Cardiac septum (tissue), 1 donor: ENCODE data around the gene KRTAP12-4. TPM values are rescaled to one million over a fixed set of nuclear protein-coding genes. Genes with fewer than 3 reads are reported as not detected.
"Not testable (repeated sequence)": the region's sequence is repeated elsewhere in the genome, so short reads cannot be mapped to it uniquely, and the experiment has no call there.

ENCODE experiments used
- DNase-seq: peaks from one replicate; pipeline ENCODE4 v3.0.0-alpha.2; 2020; ENCODE audit warnings: low spot score
- intact Hi-C: fragments of 100-400 bp; cut with DNase I; formaldehyde crosslinking; loops from one replicate; pipeline ENCODE4 v1.14.0; 2022
- total RNA-seq: library from RNA; stranded (reverse); fragmentation: NEBNext Ultra II Directional; extraction: Animal tissue kit (Norgen Biotek cat#: 25700); gene quantifications from one replicate; pipeline ENCODE4 v1.2.1, GENCODE V29; 2021
- donor health status: DM: no; HTN: no; CAD: no.

Gene KRTAP12-4
- total RNA-seq, 1 donor from 2014 or later: not detected

DNA sequence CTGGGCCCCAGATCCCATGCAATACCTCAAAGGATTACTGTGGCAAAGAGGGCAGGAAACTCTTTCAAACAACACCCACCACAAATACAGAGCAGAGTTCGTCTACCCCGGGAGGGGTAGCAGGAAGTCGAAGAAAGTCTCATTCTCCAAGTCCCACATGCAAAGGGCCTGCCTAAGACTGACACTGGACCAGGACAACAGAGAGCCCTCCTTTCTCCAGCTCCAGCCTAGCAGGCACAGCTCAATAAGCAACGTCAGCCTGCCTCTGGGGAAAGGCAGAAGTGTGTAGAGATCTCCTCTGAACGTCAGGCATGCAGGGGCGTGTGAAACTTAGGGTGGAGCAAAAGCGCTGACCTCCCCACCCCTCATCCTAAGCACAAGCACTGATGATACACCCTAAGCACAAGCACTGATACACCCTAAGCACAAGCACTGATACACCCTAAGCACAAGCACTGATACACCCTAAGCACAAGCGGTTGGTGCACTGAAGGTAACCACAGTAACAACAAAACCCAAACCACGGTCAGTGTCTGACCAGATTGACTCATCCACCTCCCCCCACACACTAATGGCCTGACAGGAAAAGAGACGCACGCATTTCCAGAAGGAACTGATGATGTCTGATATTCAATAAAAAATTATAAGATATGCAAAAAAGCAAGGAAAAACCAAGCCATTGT is 4.6 kb upstream of the KRTAP12-4 start:
- DNase-seq: no peak
- intact Hi-C loops: no loop called here

DNA sequence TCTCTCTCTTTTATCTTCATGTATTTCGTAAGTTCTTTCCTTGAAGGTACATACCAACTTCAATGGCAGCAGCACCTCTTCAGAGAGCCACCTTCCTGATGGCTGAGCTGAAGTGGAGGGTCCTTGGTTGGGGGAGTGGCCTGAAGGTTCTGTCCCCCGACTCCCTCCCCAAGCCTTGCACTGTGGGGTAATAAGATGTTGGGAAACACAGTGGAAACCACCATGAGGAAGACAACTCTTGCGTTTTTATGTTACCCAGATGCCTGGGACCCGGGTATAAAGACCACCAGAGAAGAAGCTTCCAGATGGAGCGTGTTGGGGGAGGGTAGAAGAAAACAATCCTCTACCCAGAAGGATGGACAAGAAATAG is 4.1 kb upstream of the KRTAP12-4 start:
- DNase-seq: no peak
- intact Hi-C loops: no loop called here

DNA sequence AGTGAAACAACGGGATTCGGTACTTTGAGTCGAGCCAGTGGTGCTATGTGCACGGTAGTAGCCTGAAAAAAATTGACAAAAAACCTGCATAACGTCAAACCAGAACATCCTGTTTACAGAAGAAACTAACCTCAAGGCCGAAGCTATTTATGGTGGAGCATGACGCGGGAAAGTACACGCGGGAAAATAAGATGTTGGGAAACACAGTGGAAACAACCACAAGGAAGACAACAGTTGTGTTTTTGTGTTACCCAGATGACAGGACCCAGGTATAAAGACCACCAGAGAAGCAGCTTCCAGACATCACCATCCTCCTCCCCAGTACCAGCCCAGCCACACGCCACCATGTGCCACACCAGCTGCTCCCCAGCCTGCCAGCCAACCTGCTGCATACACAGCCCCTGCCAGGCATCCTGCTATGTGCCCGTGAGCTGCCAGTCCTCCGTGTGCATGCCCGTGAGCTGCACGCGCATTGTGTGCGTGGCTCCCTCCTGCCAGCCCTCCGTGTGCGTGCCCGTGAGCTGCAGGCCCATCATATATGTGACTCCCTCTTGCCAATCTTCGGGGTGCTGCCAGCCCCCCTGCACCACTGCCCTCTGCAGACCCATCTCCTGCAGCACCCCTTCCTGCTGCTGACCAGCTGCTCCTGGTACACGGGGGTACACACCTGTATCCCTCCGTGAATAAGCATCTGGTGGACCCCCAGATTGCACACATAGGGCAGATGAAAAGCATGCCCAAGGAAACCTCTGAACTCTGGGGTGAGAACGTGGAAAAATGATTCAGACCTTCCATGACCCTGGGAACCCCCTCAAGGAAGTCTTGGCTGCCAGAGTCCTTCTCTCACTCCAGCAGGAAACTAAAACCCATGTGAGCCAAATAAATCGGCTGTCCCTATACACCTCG is 3.4 kb upstream of the KRTAP12-4 start, which contains the start of gene KRTAP12-3:
TSS of gene KRTAP12-3 (plus strand) at position 298 of the 906 bp plus-strand sequence. CDS start at position 346, 48 bp downstream.
- DNase-seq: no peak
- intact Hi-C loops: no loop called here

DNA sequence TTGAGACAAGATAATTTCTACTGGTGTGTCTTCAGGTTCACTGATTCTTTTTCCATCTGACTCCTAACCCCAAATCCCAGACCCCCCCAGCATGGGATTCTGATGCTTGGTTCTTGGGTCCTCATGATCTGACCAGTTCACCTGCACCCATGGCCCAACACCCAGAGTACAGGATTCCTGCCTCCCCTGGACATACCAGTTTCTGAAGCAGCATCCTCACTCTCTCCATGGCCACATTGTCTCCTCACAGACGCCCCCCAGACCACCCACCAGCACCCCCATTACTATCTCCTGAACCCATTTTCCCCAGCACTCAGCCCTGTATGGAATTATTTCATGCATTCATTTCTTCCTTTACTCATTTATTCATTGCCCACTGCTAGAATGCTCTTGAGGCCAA is 2.4 kb upstream of the KRTAP12-4 start:
- no peak for DNase-seq
- intact Hi-C loops: no loop called here

DNA sequence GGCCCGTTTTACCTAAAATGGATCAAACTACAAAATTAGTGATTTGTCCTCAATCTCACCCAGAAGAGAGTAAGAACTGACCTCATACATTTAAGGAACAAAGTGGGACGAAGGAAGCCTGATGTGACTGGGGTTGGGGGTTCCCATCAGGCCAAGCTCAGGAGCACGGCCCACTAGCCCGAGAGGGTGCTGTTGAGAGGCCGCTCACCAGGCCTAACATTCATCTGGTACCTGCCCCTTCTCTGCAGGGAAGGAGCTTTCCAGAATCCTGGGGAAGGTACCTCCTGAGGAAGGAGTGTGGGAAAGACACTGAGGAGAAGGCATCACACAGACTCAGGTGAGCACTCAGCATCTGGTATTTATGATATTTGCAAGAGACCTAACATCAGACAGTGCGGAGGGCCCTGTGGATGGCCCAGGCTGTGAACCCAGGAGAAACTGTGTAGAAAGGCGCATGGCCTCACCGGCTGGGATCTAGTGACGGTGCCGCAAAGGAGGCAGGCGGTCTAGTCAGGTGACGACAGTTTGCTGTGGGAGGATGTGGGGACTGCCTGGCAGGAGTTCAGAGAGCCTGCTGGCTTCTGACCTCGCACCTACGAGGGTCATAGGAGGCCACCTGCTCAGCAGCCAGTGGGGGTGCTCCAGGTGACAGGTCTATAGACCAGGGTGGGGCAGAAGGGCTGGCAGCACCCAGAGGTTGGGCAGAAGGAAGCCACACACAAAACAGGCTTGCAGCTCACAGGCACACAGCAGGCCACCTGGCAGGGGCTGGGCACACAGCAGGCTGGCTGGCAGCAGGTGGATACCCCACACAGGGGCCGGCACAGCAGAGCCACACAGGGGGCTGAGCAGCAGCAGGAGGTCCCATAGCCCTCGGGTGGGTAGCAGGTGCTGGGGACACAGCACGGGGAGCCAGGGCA is 543 bp downstream of the KRTAP12-4 start:
- DNase-seq: no peak
- intact Hi-C loops: no loop called here

DNA sequence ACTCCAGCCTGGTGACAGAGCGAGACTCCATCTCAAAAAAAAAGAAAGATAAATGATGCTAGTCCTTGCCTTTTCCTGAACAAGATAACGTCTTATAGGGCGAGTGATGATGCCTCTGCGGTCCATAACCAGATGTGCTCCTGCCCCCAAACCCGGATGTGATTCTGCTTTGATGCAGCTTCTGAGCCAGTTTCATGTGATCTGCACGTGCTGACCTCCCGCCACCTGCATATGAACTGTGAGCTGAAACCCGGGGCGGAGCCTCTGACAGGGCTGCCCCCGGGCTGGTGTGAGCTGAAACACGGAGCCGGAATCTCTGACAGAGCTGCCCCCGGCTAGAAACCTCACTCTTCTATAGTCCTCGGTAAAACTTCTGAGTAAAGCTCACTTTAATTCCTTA is 1.3 kb downstream of the KRTAP12-4 start:
- intact Hi-C loops: no loop called here
- DNase-seq: no peak

DNA sequence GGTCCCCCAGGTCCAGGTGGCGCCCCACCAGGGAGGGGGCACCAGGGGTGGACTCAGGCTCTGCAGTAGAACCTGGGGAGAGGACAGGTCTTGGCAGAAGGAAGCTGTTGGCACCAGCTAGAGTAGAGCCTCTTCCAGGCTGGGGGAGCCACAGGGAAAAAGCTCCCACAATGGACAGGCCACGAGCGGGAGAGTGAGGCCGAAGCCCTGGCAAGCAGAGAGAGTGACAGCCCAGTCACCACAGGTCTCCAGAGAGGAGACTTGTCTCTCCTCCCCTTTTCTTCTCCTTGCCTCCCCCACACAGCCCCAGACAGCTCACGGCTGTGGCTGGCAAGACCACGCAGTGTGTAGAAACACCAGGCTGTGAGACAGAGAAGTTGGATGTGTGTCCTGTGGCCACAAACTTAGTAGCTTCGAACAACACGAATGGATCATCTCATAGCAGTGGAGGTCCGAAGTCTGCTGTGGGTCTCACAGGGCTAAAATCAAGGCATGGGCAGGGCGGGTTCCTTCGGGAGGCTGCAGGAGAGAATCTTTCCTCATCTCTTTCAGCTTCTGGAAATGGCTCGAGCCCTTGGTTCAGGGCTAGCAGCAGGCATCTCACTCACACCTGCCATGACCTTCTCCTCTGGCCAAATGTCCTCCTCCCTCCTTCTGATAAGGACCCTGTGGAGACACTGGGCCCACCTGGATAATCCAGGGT is 3.3 kb downstream of the KRTAP12-4 start:
- DNase-seq: no peak
- intact Hi-C loops: no loop called here

DNA sequence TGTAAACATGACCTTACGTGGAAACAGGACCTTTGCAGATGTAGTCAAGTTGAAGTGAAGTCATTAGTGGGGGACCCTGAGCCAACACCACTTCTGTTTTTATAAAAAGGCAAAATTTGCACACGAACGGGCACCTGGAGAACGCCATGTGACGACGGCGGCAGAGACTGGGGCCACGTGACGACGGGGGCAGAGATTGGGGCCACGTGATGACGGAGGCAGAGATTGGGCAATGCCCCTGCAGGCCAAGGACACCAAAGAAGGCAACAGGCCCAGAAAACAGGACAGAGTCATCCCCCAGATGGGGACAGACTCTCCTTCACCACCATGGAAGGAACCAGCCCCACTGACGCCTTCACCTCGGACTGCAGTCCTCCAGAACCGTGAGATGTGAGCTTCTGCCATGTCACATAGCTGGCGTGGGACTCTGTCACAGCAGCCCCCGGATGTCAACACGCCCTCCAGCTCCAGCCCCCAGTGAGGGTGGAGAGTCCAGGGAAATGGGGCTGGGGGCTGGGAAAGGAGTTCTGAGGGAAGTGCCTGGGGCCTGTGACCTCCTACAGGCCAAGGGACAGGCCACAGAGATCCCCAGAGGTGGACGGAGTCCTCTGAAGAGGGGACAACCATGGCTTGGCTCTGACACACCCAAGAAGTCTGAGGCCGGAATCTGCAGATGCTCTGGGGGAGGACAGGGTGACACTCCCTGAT is 4.0 kb downstream of the KRTAP12-4 start:
- intact Hi-C loops: no loop called here
- DNase-seq: no peak

DNA sequence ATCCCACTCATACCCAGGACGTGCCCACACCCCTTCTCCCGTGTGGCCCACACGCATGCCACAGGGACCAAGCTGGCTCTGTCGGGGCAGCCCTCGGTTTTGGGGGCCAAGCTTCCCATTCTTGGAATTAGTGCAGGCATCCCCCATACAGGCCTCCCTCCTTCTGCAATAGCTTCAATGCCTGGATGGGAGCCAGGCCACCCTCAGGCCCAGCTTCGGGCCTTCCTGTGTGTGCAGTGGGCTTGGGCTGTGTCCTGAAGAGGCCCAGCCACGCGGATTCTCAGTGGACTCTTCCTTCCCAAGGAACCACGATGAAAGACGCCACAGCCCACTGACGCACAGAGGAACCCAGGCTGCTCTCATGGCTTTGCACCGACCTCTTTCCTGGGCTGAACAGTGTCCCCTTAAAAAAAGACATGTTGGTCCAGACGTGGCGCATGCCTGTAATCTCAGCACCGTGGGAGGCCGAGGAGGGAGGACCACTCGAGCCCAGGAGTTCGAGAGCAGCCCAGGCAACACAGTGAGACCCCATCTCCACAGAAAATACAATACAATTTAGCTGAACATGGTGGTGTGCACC is 4.8 kb downstream of the KRTAP12-4 start:
- intact Hi-C loops: loop anchor here (10.0 kb wide), 1 partner anchor 135 kb away; no protein-coding TSS in a partner anchor
- no peak for DNase-seq

DNA sequence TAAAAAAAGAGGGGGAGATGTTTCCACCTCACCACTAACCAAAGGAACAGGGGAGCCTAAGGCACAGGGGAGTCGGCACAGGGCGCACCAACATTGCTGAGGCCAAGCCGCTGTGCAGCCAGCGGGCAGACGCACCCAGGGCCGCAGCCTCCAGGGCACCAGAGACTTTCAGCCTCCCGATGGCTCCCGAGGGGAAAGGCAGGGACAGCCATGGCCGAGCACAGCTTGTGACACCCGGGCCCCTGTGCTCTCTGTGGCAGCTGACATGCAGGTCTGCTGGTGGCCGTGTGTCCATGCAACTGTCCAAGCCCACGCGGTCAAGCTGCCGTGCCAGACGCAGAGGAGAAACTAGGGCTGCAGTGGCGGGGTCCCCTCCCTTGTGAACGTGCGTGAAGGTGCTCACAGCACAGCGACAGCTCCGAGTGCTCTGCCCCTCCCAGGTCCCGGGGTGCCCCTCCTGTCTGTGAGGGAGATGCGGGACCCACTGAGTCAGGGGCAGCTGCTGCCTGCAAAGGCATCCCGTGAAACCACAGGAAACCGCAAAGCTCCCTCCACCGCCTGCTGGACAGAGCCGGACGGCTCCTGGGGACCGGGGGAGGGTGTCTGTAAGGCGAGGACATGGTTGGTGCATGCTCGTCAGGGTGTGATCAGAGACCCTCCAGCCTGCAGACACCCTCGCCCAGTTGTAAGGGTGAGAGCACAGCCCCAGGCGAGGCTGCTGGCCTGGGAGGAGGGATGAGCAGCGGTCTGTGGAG is 5.7 kb downstream of the KRTAP12-4 start:
- intact Hi-C loops: loop anchor here (10.0 kb wide), 1 partner anchor 136 kb away; no protein-coding TSS in a partner anchor
- no peak for DNase-seq

DNA sequence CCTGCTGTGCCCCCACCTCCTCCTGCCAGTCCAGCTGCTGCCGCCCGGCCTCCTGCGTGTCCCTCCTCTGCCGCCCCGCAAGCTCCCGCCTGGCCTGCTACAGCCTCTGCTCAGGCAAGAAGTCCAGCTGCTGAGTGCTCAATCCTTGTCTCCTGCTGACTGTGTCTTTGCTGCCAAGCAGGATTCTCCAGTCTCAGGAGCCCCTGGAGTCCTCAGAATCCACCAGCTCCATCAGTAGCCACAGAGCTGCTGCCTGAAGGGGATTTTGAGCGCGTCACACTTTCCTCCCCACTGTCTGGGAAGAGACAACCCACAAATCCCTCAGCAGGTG is 7.3 kb downstream of the KRTAP12-4 start:
- no peak for DNase-seq
- intact Hi-C loops: loop anchor here (10.0 kb wide), 1 partner anchor 138 kb away; no protein-coding TSS in a partner anchor

DNA sequence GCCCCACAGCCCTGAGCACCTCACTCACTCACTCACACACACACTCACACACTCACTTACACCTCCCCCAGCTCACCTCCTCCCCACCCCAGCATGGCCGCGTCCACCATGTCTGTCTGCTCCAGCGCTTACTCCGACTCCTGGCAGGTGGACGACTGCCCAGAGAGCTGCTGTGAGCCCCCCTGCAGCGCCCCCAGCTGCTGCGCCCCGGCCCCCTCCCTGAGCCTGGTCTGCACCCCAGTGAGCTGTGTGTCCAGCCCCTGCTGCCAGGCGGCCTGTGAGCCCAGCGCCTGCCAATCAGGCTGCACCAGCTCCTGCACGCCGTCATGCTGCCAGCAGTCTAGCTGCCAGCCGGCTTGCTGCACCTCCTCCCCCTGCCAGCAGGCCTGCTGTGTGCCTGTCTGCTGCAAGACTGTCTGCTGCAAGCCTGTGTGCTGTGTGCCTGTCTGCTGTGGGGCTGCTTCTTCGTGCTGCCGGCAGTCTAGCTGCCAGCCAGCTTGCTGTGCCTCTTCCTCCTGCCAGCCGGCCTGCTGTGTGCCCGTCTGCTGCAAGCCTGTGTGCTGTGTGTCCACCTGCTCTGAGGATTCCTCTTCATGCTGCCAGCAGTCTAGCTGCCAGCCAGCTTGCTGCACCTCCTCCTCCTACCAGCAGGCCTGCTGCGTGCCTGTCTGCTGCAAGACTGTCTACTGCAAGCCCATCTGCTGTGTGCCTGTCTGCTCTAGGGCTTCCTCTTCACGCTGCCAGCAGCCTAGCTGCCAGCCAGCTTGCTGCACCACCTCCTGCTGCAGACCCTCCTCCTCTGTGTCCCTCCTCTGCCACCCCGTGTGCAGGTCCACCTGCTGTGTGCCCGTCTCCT is 7.9 kb downstream of the KRTAP12-4 start, which contains the start of gene KRTAP10-11:
TSS of gene KRTAP10-11 (plus strand) at position 49 of the 856 bp plus-strand sequence. CDS start at position 94, 45 bp downstream.
- not testable (repeated sequence) for DNase-seq

DNA sequence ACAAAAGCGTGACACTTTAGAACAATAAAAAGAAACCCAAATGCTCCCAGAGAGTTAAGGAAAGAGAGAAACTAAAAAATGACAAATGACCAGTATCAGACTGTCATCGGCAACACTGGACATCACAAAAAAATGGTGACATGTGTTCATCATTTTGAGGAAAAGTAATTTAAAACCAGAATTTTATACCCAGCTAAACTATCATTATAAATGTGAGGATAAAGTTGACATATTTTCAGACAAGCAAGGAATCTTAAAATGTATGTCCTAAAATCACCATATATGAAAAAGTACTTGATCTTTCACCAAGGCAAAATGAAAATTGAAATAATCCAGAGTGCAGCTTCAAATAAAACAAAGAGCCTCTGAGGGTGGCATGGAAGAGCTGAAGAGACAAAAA is 9.6 kb downstream of the KRTAP12-4 start:
- intact Hi-C loops: loop anchor here (10.0 kb wide), 1 partner anchor 140 kb away; no protein-coding TSS in a partner anchor
- DNase-seq: no peak

More for the DNA sequence above, 7.9 kb downstream of the KRTAP12-4 start, which contains the start of gene KRTAP10-11:
- intact Hi-C loops: loop anchor here (10.0 kb wide), 1 partner anchor 138 kb away; no protein-coding TSS in a partner anchor

DNA sequence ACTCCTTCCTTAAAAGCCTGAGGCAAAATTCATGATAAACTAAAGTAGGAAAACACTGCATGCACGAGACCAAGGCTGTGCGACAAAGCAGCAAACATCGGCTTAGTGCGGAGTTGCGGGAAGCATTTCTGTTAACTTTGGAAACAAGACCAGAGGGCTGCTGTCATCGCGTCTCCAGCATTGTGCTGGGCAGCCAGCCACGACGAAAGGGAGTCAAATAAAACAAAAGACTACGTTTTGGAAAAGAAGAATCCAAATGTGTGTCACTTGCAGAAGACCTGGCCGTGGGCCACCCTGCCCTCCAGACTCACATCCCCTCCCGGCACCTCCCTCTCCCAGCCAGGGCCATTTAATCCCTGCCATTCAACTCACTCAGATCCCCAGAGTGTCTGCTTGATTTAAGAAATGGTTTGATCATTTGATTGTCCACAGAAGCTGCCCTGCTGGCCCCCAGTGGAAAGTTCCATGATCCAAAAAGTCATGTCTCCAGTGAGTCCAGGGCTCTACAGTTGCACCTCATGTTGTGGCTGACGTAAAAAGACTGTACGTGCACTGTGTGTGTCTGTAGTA is 10.6 kb downstream of the KRTAP12-4 start:
- intact Hi-C loops: loop anchor here (10.0 kb wide), 1 partner anchor 141 kb away; no protein-coding TSS in a partner anchor
- no peak for DNase-seq

DNA sequence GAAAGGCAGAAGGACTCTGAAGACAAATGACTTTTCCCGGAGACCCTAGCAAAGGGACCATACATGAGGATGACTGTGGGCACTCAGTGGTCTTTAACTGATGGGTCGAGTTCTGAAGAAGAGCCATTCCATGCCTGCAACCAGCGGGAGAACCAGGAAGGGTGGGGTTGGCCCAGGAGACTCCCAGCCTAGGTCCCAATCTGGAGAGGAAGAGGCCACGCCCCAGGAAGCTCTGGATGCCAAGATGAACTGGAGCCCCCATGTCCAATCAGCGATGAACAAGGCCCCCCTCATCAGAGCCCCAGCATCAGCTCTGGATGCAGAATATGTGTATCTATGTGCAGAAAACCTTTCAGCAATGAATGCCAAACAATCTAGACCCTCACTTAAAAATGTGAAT is 13.7 kb downstream of the KRTAP12-4 start:
- no peak for DNase-seq
- intact Hi-C loops: loop anchor here (10.0 kb wide), 1 partner anchor 144 kb away; no protein-coding TSS in a partner anchor

DNA sequence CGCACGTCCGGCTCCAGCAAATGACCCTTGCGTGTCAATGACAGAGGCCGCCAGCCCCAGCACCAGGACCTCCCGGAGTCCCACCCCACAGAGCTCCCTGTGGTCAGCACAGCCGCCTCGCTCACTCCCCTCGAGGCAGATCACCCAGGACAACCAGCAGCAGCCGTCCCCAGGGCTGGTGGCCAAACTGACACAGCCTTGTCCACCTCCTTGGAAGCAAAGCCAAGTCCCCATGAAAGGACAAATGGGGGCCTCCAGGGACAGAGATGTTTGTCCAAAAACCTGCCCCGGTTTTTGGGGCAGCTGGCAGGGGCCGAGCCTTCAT is 15.2 kb downstream of the KRTAP12-4 start:
- DNase-seq: no peak
- intact Hi-C loops: no loop called here
